ENCODE results near the gene LMO7. TPM values are rescaled to one million over a fixed set of nuclear protein-coding genes. Genes with fewer than 3 reads are reported as not detected.

LMO7 gene
- total RNA-seq, 4 donors from 2014 or later: 75.2 to 127 (median 87.0) TPM

DNA sequence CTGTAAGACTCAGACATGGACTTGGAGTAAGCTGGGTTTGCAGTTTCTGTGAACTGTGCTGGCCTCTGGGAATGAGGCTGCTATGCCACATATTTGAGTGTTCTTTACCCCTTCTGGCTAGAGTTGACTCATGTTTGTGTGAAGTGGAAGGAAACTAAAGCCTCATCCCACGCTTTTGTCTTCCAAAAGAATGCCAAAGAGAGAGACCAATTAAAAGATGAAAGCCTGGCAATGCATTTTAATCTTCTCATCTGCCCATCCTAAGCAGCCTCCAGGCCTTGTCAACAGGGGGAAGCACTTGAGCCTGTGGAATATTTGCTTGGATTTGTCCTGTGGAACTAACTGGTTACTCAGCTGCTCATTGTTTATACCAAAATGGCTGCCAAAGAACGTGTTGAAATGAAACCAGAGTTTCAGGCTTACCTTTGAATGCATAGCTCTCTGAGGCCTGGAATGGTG is 49.1 kb downstream of the LMO7 start:
- peak overlapping the region; percentile 37 for H3K27ac ChIP-seq
- DNase-seq (ENCODE audit: low spot score in 2 of 2): no peak
- 39% methylated on average over 2 of the region's 2 CpGs for WGBS
- TF ChIP-seq POLR2A (IDR thresholded peaks at IDR 0.05): no peak
- TF ChIP-seq EP300 (IDR thresholded peaks at IDR 0.05): no peak
- TF ChIP-seq, protein P1, sequence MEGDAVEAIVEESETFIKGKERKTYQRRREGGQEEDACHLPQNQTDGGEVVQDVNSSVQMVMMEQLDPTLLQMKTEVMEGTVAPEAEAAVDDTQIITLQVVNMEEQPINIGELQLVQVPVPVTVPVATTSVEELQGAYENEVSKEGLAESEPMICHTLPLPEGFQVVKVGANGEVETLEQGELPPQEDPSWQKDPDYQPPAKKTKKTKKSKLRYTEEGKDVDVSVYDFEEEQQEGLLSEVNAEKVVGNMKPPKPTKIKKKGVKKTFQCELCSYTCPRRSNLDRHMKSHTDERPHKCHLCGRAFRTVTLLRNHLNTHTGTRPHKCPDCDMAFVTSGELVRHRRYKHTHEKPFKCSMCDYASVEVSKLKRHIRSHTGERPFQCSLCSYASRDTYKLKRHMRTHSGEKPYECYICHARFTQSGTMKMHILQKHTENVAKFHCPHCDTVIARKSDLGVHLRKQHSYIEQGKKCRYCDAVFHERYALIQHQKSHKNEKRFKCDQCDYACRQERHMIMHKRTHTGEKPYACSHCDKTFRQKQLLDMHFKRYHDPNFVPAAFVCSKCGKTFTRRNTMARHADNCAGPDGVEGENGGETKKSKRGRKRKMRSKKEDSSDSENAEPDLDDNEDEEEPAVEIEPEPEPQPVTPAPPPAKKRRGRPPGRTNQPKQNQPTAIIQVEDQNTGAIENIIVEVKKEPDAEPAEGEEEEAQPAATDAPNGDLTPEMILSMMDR (IDR thresholded peaks at IDR 0.05): no peak
- TF ChIP-seq POLR2AphosphoS5 (IDR thresholded peaks at IDR 0.05): no peak
- H3K9me3 ChIP-seq: no peaks in the 10 kb centered on the region
- no peaks in the 10 kb centered on the region for H3K36me3 ChIP-seq
- no peak overlapping the region for H3K4me3 ChIP-seq
- H3K27me3 ChIP-seq: no peaks in the 10 kb centered on the region
- no peaks in the 10 kb centered on the region for H3K4me1 ChIP-seq

DNA sequence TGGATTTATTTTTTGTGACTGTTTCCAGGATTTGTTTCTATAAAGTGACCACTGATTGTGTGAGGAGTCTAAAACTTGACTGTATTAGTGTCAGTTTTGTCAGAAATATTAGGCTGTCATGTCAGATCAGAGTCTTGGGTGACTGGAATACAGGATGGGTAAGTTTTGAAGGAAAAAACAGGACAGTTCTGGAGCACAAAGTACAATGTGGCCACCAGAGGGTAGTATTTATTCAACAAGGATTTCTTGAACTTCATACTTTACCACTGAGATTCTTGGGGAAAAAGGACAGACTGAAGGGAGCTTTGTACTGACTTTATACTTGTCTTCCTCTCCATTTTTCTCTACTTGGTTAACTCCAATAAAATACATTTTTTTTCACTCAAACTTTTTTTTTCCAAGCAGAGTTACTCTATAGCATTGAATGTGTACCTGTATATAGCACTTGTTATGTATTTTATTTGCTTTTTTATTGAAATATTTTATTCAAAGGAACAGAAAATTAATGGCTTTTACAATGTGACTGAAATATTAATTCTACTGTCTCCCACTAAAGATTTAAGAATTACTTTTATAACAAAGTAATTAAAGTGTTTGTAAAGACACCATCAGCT is 51.1 kb downstream of the LMO7 start:
- TF ChIP-seq, protein P1 (IDR thresholded peaks at IDR 0.05): peak in 1 of 2 donors; percentile 27
- no peak for TF ChIP-seq POLR2AphosphoS5 (IDR thresholded peaks at IDR 0.05)
- no peak for DNase-seq (ENCODE audit: low spot score in 2 of 2)
- Histone ChIP-seq H3K27ac (no peak overlapping the region), H3K36me3 (no peaks in the 10 kb centered on the region), H3K9me3 (no peaks in the 10 kb centered on the region), H3K4me3 (no peak overlapping the region), H3K27me3 (no peaks in the 10 kb centered on the region), H3K4me1 (no peaks in the 10 kb centered on the region)

DNA sequence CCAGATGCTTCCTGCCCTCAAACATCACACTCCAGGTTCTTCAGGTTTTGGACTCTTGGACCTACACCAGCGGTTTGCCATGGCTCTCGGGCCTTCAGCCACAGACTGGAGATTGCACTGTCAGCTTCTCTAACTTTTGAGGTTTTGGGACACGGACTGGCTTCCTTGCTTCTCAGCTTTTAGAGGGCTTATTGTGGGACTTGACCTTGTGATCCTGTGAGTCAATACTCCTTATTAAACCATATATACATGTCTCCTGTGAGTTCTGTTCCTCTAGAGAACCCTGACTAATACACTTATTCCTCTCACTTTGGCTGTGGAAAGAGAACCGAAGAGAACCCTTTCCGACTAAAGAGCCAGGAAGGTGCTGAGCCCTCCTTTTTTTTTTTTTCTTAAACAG is 53.6 kb downstream of the LMO7 start:
- no peaks in the 10 kb centered on the region for H3K36me3 ChIP-seq
- no peaks in the 10 kb centered on the region for H3K9me3 ChIP-seq
- H3K27ac ChIP-seq: no peak overlapping the region
- no peaks in the 10 kb centered on the region for H3K27me3 ChIP-seq
- 93% methylated on average over 5 of the region's 5 CpGs for WGBS
- TF ChIP-seq POLR2AphosphoS5 (IDR thresholded peaks at IDR 0.05) (no peak), POLR2A (IDR thresholded peaks at IDR 0.05) (no peak), EP300 (IDR thresholded peaks at IDR 0.05) (no peak)
- TF ChIP-seq, protein P1 (IDR thresholded peaks at IDR 0.05): no peak
- H3K4me1 ChIP-seq: no peaks in the 10 kb centered on the region
- DNase-seq (ENCODE audit: low spot score in 2 of 2): no peak
- H3K4me3 ChIP-seq: no peak overlapping the region

- H3K9me3 ChIP-seq: no peaks in the 10 kb centered on the region
- no peak for TF ChIP-seq POLR2A (IDR thresholded peaks at IDR 0.05)
- TF ChIP-seq EP300 (IDR thresholded peaks at IDR 0.05): no peak
- no peak for TF ChIP-seq POLR2AphosphoS5 (IDR thresholded peaks at IDR 0.05)
- TF ChIP-seq, protein P1 (IDR thresholded peaks at IDR 0.05): no peak
- H3K27ac ChIP-seq: no peak overlapping the region
- no peak overlapping the region for H3K4me3 ChIP-seq
- H3K36me3 ChIP-seq: no peaks in the 10 kb centered on the region
- whole genome bisulfite sequencing: 56% methylated on average over 1 of the region's 1 CpG
- H3K4me1 ChIP-seq: no peaks in the 10 kb centered on the region
- no peaks in the 10 kb centered on the region for H3K27me3 ChIP-seq
- no peak for DNase-seq (ENCODE audit: low spot score in 2 of 2)
Measured at GRCh38 chr13:75690607-75691006, 54.5 kb downstream of the LMO7 start.

GRCh38 chr13:75691183-75691582 is 55.1 kb downstream of the LMO7 start:
- no peaks in the 10 kb centered on the region for H3K36me3 ChIP-seq
- DNase-seq (ENCODE audit: low spot score in 2 of 2): no peak
- H3K27ac ChIP-seq: no peak overlapping the region
- no peak for TF ChIP-seq EP300 (IDR thresholded peaks at IDR 0.05)
- no peak for TF ChIP-seq POLR2A (IDR thresholded peaks at IDR 0.05)
- no peak for TF ChIP-seq POLR2AphosphoS5 (IDR thresholded peaks at IDR 0.05)
- TF ChIP-seq, protein P1 (IDR thresholded peaks at IDR 0.05): no peak
- peaks cover 4% of the 10 kb centered on the region for H3K4me1 ChIP-seq
- 85% methylated on average over 1 of the region's 1 CpG for WGBS
- H3K4me3 ChIP-seq: no peak overlapping the region
- H3K9me3 ChIP-seq: no peaks in the 10 kb centered on the region
- H3K27me3 ChIP-seq: no peaks in the 10 kb centered on the region
